HG03064 (cell line): ENCODE data around the gene NPW.
"Not testable (repeated sequence)": the region's sequence is repeated elsewhere in the genome, so short reads cannot be mapped to it uniquely, and the experiment has no call there.

Experiments used
- ATAC-seq: cut with Tn5 transposase; IDR thresholded peaks from one replicate; pipeline ENCODE4 v1.9.1; 2021; ENCODE audit warnings: low read depth; ENCODE audit not compliant: unreplicated experiment

NPW gene

DNA sequence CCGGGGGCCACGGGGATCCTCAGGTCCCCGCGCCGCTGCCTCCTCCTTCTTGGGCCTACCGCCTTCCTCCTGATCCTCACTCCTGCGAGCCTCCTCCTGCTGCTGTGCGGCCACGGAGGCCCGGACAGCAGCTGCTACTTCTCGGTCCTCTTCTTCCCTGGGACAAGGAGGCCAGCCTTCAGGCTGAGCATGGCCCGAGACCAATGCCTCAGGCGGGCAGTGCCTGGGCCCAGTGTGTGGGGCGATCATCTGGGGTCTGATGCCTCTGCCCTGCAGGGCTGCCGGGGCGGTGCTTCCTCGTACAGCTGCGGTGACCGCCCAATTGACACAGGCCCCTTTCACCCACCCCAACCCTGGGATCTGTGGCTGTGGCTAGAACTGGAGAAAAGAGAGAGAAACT lies 18.6 kb upstream of the NPW start:
- no peak for ATAC-seq

DNA sequence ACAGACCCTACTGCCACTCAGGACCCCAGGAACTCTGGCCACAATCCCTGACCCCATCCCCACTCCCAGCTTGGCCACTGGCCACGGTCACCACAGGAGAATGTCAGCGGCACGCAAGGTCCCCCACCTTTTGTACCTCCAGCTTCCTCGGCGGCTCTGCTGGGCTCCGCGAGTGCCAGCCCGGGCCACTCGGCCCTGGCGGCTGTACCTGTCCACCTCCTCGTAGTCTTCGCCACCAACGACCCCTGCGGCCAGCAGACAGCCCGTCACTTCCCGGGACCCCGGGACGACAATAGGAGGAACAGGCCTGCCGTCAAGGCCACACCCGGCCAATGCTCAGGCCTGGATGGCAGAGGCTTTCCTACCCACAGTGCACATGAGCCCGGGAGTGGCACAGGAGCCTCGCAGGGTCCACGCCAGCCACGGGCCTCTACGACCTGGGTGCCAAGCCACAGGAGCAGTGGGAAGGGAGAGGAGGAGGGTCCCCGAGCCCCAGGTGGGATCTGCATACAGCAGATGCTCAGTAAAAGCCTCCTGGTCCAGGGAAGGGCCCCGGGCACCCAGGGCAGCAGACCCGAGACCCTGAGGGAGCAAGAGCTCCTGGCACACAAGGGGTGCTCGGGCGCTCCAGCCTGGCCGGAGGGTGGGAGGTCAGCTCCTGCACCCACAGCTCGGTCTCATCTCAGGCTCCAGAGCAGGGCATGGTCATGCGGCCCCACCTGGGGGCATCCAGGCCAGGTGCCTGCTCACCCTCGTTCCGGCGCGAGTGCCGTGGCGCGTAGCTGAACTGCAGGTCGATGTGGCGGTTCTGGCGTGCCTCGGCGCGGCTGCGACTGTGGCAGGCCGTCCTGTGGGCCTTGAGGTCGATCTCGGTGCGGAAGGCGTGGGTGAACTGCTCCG lies 17.9 kb upstream of the NPW start:
- no peak for ATAC-seq

DNA sequence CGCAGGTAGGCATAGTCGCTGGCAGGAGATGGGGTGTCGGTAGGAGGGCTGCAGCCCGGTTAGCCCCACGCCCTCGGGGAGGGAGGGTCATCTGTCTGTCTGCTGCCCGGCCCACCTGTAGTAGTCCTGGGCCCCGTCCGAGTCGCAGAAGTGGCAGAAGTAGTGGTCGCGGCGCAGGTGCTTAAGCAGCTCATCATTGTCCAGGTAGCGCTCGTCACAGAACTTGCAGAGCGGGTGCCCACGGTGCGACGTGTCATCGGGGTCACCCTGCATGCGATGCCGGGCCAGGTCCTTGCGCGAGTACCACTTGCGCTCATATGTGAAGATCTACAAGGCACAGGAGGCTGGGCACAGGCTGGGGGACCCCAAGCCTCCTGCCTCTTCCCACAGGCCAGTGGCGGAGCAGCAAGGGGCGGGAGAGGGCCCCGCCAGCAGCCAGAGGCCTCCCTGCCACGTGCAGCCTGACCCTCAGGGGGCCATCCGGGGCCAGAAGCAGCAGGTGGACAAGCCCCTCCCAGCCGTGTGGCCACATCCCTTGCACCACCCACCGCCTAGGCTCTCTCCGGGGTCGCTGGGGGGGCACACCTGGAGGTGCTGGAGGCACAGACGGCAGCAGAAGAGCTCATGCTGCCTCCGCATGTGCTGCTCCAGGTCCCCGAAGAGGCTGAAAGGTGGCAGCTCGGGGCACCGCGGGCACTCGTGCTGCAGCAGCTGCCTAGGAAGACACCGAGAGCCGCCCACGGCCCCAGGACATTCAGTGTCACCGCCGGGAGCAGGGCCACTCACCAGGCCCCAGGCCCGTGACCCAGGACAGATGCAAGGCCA lies 17.0 kb upstream of the NPW start:
- ATAC-seq = no peak

DNA sequence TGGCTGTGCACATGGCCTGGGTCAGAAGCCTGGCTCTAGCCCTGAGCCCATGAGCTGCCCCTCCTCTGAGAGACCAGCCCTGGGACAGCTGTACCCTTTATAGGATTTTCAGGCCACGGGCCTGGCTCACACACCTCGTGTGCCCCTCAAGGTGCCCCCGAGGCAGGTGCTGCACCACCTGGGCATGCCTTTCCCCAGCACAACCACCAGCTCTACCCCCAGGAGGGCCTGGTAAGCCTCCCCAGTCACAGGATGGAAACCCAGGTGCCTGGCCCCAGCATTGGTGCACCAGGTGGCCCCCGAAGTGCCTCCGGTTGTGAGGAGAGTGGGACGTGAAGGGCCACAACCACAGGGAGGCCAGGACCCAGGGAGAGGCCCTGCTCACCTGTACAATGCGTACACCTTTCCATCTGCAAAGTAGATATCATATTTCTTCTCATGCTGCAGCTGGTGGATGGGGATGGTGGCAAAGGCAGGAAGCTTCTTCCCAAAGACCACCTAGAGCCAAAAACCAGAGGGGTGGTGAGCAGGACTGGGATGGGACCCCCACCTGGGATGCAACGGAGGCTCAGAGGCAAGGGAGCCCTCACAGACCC lies 16.3 kb upstream of the NPW start:
- no peak for ATAC-seq

DNA sequence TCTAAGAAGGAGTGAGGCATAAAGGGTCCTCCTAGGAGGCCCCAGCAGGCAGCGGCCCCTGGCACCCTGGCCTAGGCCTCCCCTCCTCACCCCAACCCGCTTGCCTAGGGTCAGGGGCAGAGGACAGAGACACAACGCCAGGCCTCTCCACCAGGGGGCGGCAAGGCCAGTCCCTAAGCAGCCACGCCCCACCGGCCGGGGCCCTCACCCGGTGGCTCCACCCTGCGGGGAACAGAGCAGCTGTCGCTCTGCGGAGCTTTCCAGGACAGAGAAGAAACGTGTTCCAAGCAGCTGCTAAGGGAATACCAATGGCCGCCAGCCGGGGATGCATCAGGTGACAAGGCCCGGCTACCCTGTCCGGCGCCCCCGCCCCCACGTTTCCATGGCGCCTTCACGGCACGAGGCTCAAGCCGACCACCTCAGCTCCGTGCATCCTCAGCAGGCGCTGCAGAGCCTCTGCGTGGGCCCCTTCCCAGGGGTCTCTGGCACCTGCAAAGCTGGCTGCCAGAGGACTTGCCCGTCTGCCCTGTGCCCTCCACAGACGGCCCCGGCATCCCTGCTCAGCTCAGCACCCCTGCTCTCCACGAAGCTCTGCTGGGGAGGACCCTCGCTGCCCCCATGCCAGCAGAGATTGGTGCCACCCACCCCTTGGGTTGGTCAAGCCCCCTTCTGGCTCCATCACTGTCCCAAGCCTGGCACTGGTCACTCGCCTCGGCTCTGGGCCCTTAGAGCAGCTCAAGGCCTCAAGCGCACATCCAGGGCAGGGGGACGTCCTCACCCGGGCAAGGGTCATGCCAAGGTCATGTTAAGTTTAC lies 15.6 kb upstream of the NPW start:
- ATAC-seq = no peak

DNA sequence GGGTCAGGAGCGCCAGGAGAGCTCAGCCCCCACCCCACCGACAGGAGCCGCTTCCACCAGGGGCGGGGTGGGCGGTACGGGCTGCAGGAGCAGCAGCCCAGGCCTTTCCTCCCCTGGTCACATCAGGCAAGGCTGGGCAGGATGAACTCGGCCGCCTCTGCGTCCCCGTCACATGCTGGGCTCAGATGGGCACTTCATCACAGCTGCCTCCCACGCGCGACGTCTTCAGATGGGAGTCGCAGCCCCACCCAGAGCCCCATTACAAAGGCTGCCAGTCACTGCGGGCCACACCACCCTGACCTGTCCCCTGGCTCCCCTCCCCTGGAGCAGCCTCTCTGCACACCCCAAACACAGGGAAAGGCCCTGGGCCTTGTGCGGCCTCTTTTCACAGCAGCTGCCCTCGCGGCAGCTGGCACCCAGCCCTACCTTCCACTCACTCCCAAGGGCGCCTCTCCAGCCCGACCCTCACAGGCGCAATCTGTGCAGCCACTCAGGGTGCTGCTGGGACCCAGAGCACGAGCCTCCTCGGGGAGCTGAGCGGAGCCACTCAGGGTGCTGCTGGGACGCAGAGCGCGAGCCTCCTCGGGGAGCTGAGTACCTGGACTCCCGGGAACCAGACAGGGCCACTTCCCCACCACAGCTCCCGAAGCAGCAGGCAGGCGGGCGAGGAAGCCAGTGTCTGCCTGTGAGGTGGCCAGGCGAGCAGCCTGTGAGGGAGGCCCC lies 14.6 kb upstream of the NPW start:
- ATAC-seq = no peak

DNA sequence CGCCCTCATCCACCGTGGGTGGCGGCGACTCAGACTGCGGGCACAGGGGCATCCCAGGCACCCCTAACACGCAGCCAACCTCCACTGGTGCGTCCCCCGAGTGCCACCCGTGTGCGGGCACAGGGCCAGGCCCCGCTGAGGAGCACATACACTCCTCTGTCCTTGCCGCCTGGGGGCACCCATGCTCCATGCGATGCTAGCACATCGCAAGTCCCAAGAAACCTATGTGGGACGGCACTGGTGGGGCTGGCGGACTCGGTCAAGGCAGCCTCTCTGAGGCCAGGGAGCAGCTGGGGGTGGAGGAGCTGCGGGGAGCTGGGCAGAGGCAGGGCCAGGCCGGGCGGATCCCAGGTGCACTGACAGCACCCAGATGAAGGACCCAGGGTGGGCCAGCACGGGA lies 13.9 kb upstream of the NPW start:
- ATAC-seq = no peak

DNA sequence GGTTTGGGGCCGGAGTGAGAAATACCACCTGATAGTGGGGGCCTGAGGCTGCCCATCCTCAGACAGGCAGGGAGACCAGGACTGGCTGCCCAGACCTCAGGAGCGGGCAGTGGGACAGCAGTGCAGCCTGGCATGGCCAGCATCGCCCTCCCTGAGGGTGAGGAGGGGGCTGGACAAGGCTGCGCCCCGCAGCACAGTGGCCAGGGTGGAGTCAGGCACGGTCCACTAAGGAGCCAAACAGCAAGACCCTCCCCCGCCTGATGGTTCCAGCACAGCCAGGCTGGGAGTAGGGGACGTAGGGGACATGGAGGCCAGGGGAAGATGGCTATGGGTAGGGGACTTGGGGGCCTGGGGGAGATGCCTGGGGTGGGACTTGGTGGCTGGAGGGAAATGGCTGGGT lies 13.3 kb upstream of the NPW start:
- ATAC-seq = no peak

DNA sequence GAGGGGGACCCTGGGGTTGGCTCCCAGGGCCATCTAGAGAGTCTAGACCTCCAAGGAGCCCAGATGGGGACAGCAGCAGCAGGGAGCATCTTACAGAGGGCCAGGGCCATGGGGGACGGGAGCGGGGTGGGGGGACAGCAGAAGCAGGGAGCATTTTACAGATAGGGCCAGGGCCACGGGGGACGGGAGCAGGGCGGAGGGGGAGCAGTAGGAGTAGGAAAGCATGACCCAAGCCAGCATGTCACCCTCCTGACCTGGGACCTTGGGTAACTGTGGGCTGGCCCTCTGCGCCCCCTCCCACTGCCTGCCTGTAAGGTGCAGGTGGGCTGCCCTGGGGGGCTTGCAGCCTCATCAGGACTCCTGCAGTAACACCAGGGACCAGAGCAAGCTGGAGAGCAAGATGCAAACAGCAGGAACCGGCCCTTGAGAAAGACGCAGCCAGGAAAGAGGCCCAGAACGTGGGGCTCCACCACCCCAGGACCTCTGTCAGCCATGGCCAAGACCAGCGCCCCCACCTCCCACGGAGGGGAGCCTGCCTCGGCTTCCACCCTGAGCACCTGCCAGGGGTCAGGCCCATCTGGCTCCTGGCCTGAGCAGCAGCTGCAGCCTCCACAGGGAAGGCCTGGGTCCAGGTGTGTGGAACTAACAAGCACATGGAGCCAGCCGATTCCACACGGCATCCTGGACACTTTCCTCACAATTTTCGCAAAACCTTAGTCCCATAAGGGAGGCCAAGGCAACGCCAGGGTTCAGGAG lies 12.3 kb upstream of the NPW start:
- ATAC-seq = no peak

DNA sequence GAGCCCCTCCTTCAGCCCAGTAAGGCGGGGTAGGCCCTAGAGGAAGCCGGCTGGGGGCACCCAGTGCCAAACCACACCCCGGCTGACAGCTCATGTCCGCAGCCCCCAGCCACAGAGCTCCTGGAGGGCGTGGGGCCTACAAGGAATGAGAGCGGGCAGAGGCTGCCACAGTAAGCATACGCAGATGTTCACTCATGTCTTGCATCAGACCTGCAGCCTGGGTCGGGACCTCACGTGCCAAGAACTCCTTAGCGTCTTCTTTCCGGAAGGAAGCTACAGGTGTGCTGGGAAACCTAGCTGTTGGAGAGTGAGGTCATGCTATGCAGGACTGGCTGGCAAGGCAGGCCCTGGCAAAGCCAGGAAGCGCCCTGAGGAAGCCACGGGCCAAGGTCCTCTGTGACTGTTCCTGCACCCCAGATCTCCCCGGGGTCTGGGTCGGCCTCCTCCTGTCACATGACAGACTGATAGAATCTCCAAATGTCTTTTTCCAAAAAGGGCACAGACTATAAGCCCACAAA lies 11.5 kb upstream of the NPW start:
- no peak for ATAC-seq

DNA sequence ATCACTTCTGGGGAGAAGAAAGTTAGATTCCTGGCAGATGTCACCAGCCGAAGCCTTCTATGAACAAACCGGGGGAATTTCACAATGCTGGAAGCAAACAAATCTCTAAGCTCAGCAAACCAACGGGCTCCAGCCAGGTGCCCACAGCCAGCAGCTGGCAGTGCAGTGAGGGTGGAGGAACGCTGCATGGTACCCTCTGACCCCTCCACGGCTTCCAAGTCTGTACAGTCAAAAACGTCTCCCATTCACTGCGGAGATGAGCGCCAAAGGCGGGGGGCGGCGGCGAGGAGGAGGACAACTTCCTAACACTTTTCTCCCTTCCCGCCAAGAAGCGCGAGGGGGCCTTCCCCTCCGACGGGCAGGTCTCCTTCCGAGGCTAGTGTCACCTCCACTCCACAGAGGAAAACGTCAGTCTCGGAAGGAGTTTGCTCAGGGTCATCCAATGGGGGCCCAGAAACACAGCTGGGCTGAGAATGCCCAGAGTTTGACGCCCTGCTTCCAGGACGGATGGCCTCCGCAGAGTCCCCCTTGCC lies 10.9 kb upstream of the NPW start:
- ATAC-seq = no peak

DNA sequence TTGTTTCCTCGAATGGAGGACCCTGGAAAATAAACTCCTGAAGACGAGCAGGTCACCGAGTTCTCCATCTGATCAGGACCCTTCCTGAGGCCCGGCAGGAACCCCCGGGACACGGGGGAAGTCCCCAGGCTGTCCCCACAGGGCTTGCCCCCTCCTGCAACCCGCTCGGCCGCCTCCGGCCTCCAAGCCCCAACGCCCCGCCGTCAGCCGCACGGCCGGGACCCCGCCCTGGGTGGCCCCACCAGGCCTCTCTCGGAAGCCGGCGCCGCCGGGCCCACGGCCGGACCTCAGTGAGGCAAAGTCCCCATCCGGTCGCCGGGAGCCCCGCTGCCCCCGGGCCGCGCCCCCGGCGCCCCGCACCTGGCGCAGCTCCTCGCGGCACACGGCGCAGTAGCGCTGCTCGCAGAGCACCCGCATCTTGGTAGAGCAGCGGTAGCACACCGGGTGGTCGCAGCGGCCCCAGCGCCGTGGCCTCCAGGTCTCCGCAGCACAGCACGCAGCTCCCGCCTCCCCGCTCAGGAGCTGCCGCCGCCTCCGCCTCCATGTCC lies 10.3 kb upstream of the NPW start:
- ATAC-seq = peak; percentile 35

DNA sequence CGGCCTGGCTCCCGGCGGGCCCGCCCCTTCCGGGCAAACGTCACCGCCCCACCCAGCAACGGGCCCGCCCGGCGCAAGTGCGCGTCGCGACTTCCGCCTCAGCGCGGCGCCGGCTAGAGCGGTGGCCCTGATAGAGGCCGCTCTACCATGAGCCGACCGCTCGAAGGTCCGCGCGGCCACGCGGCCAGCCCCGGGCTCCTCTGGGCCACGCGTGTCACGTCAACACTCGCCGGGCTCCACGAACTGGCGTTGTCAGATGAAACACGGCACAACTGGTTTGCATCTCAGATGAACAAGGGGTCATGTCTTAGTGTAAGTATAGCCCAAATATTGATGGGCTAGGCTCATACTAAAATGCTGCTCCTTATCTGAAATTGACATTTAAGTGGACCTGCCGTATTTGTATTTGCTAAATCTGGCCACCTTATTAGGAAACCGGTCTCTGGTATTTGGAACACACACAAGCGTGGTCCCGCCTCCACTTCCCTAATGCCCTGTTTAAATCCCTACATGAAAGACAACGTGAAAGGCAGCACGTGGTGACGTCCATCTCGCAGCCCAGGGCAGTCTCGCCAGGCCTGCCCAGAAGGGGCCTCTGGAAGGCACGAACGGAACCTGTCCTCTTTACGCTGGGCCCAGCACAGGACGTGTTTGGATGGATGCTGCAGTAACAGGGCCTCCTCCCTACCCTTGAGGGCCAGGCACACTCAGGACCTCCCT lies 9.6 kb upstream of the NPW start, which contains the start of gene ZNF598:
Gene ZNF598 (minus strand): TSS at position 31 of the 720 bp plus-strand sequence.
- ATAC-seq = peak; percentile 74

DNA sequence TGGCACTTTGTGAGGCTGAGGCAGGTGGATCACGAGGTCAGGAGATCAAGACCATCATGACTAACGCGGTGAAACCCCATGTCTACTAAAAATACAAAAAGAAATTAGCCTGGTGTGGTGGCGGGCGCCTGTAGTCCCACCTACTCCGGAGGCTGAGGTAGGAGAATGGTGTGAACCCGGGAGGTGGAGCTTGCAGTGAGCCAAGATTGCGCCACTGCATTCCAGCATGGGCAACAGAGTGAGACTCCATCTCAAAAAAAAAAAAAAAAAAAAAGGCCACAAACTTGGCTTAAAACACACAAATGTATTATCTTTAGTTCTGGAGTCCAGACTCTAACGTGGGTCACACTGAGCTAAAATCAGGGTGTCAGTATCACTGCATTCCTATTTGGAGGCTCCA lies 7.9 kb upstream of the NPW start:
- ATAC-seq = not testable (repeated sequence)

DNA sequence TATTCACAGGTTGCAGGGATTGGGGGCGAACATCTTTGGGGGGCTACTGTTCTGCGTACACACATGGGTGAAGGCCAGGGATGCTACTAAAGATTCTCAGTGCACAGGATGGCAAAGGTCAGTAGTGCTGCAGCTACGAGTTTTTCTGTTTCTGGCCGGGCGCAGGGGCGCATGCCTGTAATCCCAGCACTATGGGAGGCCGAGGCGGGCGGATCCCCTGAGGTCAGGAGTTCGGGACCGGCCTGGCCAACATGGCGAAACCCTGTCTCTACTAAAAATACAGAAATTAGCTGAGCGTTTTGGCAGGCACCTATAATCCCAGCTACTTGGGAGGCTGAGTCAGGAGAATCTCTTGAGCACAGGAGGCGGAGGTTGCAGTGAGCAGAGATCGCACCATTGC lies 6.1 kb upstream of the NPW start:
- no peak for ATAC-seq

DNA sequence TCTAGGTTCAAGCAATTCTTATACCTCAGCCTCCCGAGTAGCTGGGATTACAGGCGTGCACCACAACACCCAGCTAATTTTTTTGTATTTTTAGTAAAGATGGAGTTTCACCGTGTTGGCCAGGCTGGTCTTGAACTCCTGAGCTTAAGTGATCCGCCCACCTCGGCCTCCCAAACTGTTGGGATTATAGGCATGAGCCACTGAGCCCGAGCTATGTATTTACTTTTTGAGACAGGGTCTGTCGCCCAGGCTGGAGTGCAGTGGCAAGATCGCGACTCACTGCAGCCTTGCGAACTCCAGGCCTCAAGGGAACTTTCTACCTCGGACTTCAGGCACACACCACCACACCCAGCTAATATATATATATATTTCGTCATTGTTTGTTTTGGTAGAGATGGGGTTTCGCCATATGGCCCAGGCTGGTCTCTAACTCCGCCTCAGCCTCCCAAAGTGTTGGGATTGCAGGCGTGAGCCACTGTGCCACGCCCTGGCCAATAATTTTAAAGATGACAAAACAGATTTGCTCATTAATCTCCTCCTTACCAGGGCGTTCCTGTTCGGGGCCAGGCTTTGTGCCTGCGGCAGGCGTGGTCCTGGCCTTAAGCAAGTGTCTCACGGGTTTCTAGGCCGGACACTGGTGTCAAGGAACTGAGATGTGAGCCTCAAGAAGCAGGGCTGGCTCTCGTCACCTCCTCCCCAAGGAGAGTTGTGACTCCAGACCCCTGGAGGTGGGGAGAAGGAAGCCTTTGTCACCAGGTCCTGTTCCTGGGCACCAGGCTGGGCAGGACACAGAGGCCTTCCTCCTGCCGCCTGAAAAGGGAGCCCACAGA lies 4.3 kb upstream of the NPW start:
- no peak for ATAC-seq

DNA sequence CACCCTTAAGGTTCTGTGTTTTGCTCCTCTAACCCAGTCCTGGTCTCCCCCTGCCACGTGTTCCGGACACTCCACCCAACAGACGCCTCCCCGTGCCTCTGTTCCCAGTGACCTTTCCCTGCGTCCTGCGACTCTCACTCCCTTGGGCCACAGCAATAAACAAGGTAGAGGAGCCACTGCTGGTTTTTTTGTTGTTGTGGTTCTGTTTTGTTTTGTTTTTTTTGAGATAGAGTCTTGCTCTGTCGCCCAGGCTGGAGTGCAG lies 3.7 kb upstream of the NPW start:
- no peak for ATAC-seq
